PC-3 (cell line): ENCODE measurements around the gene GTSF1L. TPM values are rescaled to one million over a fixed set of nuclear protein-coding genes. Genes with fewer than 3 reads are reported as not detected.

Experiments used
- ATAC-seq: fragments of 200-7000 bp; cut with Tn5 transposase; 2 replicates; pipeline ENCODE4 v1.9.1; 2020; ENCODE audit warnings: mild to moderate bottlenecking, moderate library complexity
- BruUV-seq: library from RNA; stranded (reverse); fragments of 400-500 nt; replicated peaks from 2 replicates; lab custom pipeline; 2021; lab: Mats Ljungman, UMichigan
- CTCF ChIA-PET: fragments of 300-600 bp; sonication (Branson Sonifier 250); formaldehyde crosslinking; loops from one replicate; lab custom pipeline; 2022; ENCODE audit warnings: antibody characterized with exemption; lab: Charles Lee
- POLR2A ChIA-PET: fragments of 300-600 bp; sonication (Branson Sonifier 250); formaldehyde crosslinking; loops from one replicate; lab custom pipeline; 2022; ENCODE audit warnings: antibody characterized with exemption; ENCODE audit not compliant: unreplicated experiment; lab: Charles Lee
- DNase-seq: peaks from one replicate; pipeline ENCODE4 v3.0.0-alpha.2; 2015
- H2AFZ ChIP-seq: fragments of 300-600 bp; sonication (generic); 2 replicates; pipeline ENCODE4 v1.6.0; 2016; ENCODE audit warnings: antibody characterized with exemption, low read length
- H3F3A ChIP-seq: fragments of 300-600 bp; sonication (generic); one replicate; pipeline ENCODE4 v1.6.0; 2017; ENCODE audit warnings: antibody characterized with exemption, low read length, control low read depth, mild to moderate bottlenecking; ENCODE audit not compliant: unreplicated experiment
- H3K27ac ChIP-seq: fragments of 300-600 bp; sonication (generic); 2 replicates; pipeline ENCODE4 v1.5.1; 2016; ENCODE audit warnings: mild to moderate bottlenecking, low read length
- H3K27me3 ChIP-seq: fragments of 300-600 bp; sonication (generic); 2 replicates; pipeline ENCODE4 v1.6.1; 2016; ENCODE audit warnings: low read length, mixed read lengths
- H3K36me3 ChIP-seq: fragments of 300-600 bp; sonication (generic); 2 replicates; pipeline ENCODE4 v1.6.1; 2016; ENCODE audit warnings: low read depth, mixed run types, low read length, mixed read lengths
- H3K4me1 ChIP-seq: fragments of 300-600 bp; sonication (generic); 2 replicates; pipeline ENCODE4 v1.5.1; 2016; ENCODE audit warnings: low read length; ENCODE audit not compliant: insufficient read depth
- H3K4me2 ChIP-seq: fragments of 300-600 bp; sonication (generic); 2 replicates; pipeline ENCODE4 v1.6.0; 2016; ENCODE audit warnings: low read length
- H3K4me3 ChIP-seq: fragments of 300-600 bp; sonication (generic); 2 replicates; pipeline ENCODE4 v1.5.1; 2016; ENCODE audit warnings: mild to moderate bottlenecking, low read length, mixed read lengths
- H3K79me2 ChIP-seq: fragments of 300-600 bp; sonication (generic); 2 replicates; pipeline ENCODE4 v1.6.1; 2017; ENCODE audit warnings: low read length, mixed read lengths
- H3K9ac ChIP-seq: fragments of 300-600 bp; sonication (generic); 2 replicates; pipeline ENCODE4 v1.6.0; 2016; ENCODE audit warnings: mild to moderate bottlenecking, low read length
- H3K9me2 ChIP-seq: fragments of 300-600 bp; sonication (generic); replicated peaks from 2 replicates; pipeline ENCODE4 v1.6.1; 2016; ENCODE audit warnings: mixed run types, low read length, mixed read lengths
- H3K9me3 ChIP-seq: fragments of 300-600 bp; sonication (generic); 2 replicates; pipeline ENCODE4 v1.6.1; 2016; ENCODE audit warnings: low read length, mixed read lengths
- H4K20me1 ChIP-seq: fragments of 300-600 bp; sonication (generic); 2 replicates; pipeline ENCODE4 v1.6.1; 2016; ENCODE audit warnings: low read length, mixed read lengths
- CTCF ChIP-seq: fragments of 300-600 bp; sonication (generic); conservative IDR thresholded peaks from 2 replicates; pipeline ENCODE4 v1.5.1; 2017; ENCODE audit warnings: antibody characterized with exemption, low read depth, mild to moderate bottlenecking, low read length
- EZH2 ChIP-seq: fragments of 300-600 bp; sonication (generic); IDR thresholded peaks from one replicate; pipeline ENCODE4 v1.6.1; 2017; ENCODE audit warnings: antibody characterized with exemption, mild to moderate bottlenecking, low read length; ENCODE audit not compliant: unreplicated experiment
- EZH2phosphoT487 ChIP-seq: fragments of 300-600 bp; sonication (generic); IDR thresholded peaks from 2 replicates; pipeline ENCODE4 v1.6.1; 2018; ENCODE audit warnings: mild to moderate bottlenecking, antibody characterized with exemption, low read length, borderline replicate concordance
- intact Hi-C: fragments of 100-400 bp; cut with micrococcal nuclease; formaldehyde crosslinking; loops from 2 replicates; pipeline ENCODE4 v1.9.0; 2023
- total RNA-seq: library from RNA; depleted of rRNA; stranded (reverse); fragments of >200 nt; gene quantifications from 2 replicates; pipeline ENCODE4 v1.2.3, GENCODE V29; 2014

The GTSF1L gene
- total RNA-seq, 1 experiment from 2014 or later: not detected

- H3K27me3 ChIP-seq: no peaks in the 10 kb centered on the region
- intact Hi-C loops: no loop called here
- no peaks in the 10 kb centered on the region for H3K79me2 ChIP-seq
- POLR2A ChIA-PET: no interaction called here
- H3K4me3 ChIP-seq: no peak overlapping the region
- no TSS peak for BruUV-seq
- H2AFZ ChIP-seq: no peak overlapping the region
- peaks cover 10% of the 10 kb centered on the region; the same call in 1 of the 2 replicates for H3K36me3 ChIP-seq
- H3K9me3 ChIP-seq: no peaks in the 10 kb centered on the region
- no peaks in the 10 kb centered on the region for H3K9me2 ChIP-seq
- no peaks in the 10 kb centered on the region for H3F3A ChIP-seq
- H3K4me1 ChIP-seq: no peaks in the 10 kb centered on the region
- no peak for DNase-seq
- CTCF ChIA-PET: interaction anchor here (0.6 kb wide), 1 partner anchor 127 kb away, joined by 3 read pairs; no protein-coding TSS in a partner anchor
- ATAC-seq: no peak
- H3K27ac ChIP-seq: no peak overlapping the region
- H3K9ac ChIP-seq: no peak overlapping the region
- no peak for TF ChIP-seq CTCF
- TF ChIP-seq EZH2: no peak
- no peak for TF ChIP-seq EZH2phosphoT487
- no peak overlapping the region for H3K4me2 ChIP-seq
- H4K20me1 ChIP-seq: no peaks in the 10 kb centered on the region
These were observed 9.2 kb downstream of the GTSF1L start for GRCh38 chr20:43717616-43717995.

- Histone ChIP-seq H3K9ac (no peak overlapping the region), H4K20me1 (no peaks in the 10 kb centered on the region), H3K4me2 (no peak overlapping the region), H3F3A (no peaks in the 10 kb centered on the region), H3K9me2 (no peaks in the 10 kb centered on the region), H3K27ac (no peak overlapping the region), H3K27me3 (no peaks in the 10 kb centered on the region), H3K4me3 (no peak overlapping the region), H3K79me2 (no peaks in the 10 kb centered on the region), H3K4me1 (no peaks in the 10 kb centered on the region), H3K9me3 (no peaks in the 10 kb centered on the region), H2AFZ (no peak overlapping the region), H3K36me3 (peaks cover 10% of the 10 kb centered on the region; the same call in 1 of the 2 replicates)
- TF ChIP-seq EZH2phosphoT487 (no peak), EZH2 (no peak), CTCF (no peak)
- BruUV-seq: no TSS peak
- ATAC-seq (no peak), DNase-seq (no peak)
- intact Hi-C loops: no loop called here
- CTCF ChIA-PET: no interaction called here
- POLR2A ChIA-PET: no interaction called here
These were observed 9.8 kb downstream of the GTSF1L start for GRCh38 chr20:43716757-43717615.

- Histone ChIP-seq H3K27ac (no peak overlapping the region), H4K20me1 (no peaks in the 10 kb centered on the region), H3K4me2 (no peak overlapping the region), H3K4me1 (no peaks in the 10 kb centered on the region), H3K36me3 (peaks cover 12% of the 10 kb centered on the region; the same call in 1 of the 2 replicates), H3F3A (no peaks in the 10 kb centered on the region), H3K4me3 (no peak overlapping the region), H2AFZ (no peak overlapping the region), H3K9me2 (no peaks in the 10 kb centered on the region), H3K27me3 (no peaks in the 10 kb centered on the region), H3K79me2 (no peaks in the 10 kb centered on the region), H3K9me3 (no peaks in the 10 kb centered on the region), H3K9ac (no peak overlapping the region)
- TF ChIP-seq EZH2phosphoT487: no peak
- TF ChIP-seq CTCF: no peak
- no peak for TF ChIP-seq EZH2
- intact Hi-C loops: no loop called here
- POLR2A ChIA-PET: no interaction called here
- CTCF ChIA-PET: no interaction called here
- DNase-seq (no peak), ATAC-seq (no peak)
- no TSS peak for BruUV-seq
These were observed 10.7 kb downstream of the GTSF1L start for GRCh38 chr20:43716123-43716522.
